ENCODE data around the gene TPO. TPM values are rescaled to one million over a fixed set of nuclear protein-coding genes. Genes with fewer than 3 reads are reported as not detected.

Gene TPO
- total RNA-seq, 2 donors from 2014 or later = not detected

DNA sequence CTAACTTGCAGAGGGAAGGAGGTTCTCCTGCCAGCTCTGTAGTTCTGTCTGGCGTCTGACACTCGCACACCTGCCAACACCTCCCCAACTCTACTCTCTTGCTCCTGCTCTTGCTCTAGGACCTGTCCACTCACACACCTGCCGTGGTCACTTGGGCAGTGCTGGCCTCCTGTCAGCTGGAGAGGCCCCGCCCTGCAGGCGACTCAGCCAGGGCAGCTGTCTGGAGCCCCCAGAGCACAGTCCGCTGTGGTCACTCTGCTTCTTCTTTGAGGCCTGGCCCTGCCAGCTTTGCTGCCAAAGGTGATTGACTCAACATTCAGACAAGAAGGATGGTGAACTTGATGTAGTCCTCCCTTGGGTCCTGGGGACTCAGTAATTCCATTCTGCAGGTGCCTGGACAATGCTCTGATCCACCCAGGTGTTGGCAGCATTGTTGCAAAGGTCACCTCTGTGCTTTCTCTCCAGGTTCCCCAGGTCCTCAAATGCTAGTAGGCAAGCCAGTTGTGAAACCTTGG lies 18.7 kb downstream of the TPO start:
- no peaks in the 10 kb centered on the region for H3K27me3 ChIP-seq (ENCODE audit: control insufficient read depth, insufficient read depth, low read length, poor library complexity, severe bottlenecking)
- no peaks in the 10 kb centered on the region for H3K36me3 Mint-ChIP-seq (ENCODE audit: low read depth)
- no peaks in the 10 kb centered on the region for H3K27me3 Mint-ChIP-seq (ENCODE audit: insufficient read depth)
- H3K9me3 ChIP-seq (ENCODE audit: control insufficient read depth, low read length) = no peaks in the 10 kb centered on the region
- H3K27ac ChIP-seq (ENCODE audit: low read depth, low read length) = no peak overlapping the region
- no peak overlapping the region for H3K27ac Mint-ChIP-seq
- no peaks in the 10 kb centered on the region for H3K4me1 Mint-ChIP-seq
- no peak overlapping the region for H3K4me3 ChIP-seq (ENCODE audit: low read length)
- no peak overlapping the region for H3K9ac ChIP-seq (ENCODE audit: extremely low read depth, low read length, poor library complexity, severe bottlenecking)
- no peak for DNase-seq
- H3K4me3 Mint-ChIP-seq = no peak overlapping the region
- TF ChIP-seq, protein P1, sequence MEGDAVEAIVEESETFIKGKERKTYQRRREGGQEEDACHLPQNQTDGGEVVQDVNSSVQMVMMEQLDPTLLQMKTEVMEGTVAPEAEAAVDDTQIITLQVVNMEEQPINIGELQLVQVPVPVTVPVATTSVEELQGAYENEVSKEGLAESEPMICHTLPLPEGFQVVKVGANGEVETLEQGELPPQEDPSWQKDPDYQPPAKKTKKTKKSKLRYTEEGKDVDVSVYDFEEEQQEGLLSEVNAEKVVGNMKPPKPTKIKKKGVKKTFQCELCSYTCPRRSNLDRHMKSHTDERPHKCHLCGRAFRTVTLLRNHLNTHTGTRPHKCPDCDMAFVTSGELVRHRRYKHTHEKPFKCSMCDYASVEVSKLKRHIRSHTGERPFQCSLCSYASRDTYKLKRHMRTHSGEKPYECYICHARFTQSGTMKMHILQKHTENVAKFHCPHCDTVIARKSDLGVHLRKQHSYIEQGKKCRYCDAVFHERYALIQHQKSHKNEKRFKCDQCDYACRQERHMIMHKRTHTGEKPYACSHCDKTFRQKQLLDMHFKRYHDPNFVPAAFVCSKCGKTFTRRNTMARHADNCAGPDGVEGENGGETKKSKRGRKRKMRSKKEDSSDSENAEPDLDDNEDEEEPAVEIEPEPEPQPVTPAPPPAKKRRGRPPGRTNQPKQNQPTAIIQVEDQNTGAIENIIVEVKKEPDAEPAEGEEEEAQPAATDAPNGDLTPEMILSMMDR (conservative IDR thresholded peaks at IDR 0.05) = no peak
- H3K9me3 Mint-ChIP-seq = no peaks in the 10 kb centered on the region
- H3K36me3 ChIP-seq (ENCODE audit: control insufficient read depth, insufficient read depth, low read length) = no peaks in the 10 kb centered on the region
- WGBS, 2 experiments (ENCODE audit: insufficient coverage in 1 of 2, insufficient read length in 1 of 2) = 78 to 85% methylated on average over 4 to 6 of the region's 6 CpGs
- H3K4me1 ChIP-seq (ENCODE audit: control insufficient read depth, insufficient read depth, low read length) = no peaks in the 10 kb centered on the region

DNA sequence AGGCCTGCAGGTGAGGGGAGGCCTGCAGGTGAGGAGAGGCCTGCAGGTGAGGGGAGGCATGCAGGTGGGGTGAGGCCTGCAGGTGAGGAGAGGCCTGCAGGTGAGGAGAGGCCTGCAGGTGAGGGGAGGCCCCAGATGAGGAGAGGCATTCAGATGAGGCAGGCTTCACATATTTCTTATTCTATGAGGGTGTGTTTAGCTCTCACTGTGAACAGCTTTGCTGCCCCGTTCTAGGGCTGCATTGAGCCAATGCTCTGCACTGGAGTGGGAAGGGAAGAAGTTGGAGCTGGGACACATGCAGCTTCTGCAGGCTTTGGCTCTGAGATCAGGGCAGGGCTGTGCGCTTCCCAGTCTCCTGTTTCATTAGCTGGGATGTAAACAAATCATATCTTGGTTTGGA lies 19.5 kb downstream of the TPO start:
- Mint-ChIP-seq H3K27me3 (ENCODE audit: insufficient read depth) (no peaks in the 10 kb centered on the region), H3K4me1 (no peaks in the 10 kb centered on the region), H3K36me3 (ENCODE audit: low read depth) (no peaks in the 10 kb centered on the region), H3K9me3 (no peaks in the 10 kb centered on the region), H3K4me3 (no peak overlapping the region), H3K27ac (no peak overlapping the region)
- Histone ChIP-seq H3K4me3 (ENCODE audit: low read length) (no peak overlapping the region), H3K27me3 (ENCODE audit: control insufficient read depth, insufficient read depth, low read length, poor library complexity, severe bottlenecking) (no peaks in the 10 kb centered on the region), H3K9ac (ENCODE audit: extremely low read depth, low read length, poor library complexity, severe bottlenecking) (no peak overlapping the region), H3K4me1 (ENCODE audit: control insufficient read depth, insufficient read depth, low read length) (no peaks in the 10 kb centered on the region), H3K9me3 (ENCODE audit: control insufficient read depth, low read length) (no peaks in the 10 kb centered on the region), H3K27ac (ENCODE audit: low read depth, low read length) (no peak overlapping the region), H3K36me3 (ENCODE audit: control insufficient read depth, insufficient read depth, low read length) (no peaks in the 10 kb centered on the region)
- WGBS, 2 experiments (ENCODE audit: insufficient coverage in 1 of 2, insufficient read length in 1 of 2) = 90% methylated on average over 2 of the region's 2 CpGs
- TF ChIP-seq, protein P1 (conservative IDR thresholded peaks at IDR 0.05) = no peak
- no peak for DNase-seq

DNA sequence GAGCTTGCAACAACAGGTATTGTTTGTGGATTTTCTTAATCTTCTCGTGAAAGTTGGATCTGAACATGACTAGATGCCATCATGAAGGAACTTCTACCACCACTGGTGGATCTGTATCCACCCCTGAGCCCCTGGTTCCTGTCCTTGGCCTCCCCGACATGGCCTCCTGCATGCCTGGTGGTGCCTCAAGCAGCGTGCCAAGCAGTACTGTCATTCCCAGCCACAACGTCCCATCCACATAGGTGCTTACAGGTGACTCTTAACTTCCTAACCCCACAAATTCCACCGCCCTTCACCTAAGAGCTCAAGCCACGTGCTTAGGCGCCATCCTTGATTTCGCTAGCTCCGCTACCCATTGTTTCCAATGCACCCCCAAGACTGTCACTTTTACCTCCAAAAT lies 23.1 kb downstream of the TPO start:
- no peaks in the 10 kb centered on the region for H3K27me3 Mint-ChIP-seq (ENCODE audit: insufficient read depth)
- WGBS, 2 experiments (ENCODE audit: insufficient coverage in 1 of 2, insufficient read length in 1 of 2) = 92 to 93% methylated on average over 7 to 9 of the region's 9 CpGs
- H3K36me3 ChIP-seq (ENCODE audit: control insufficient read depth, insufficient read depth, low read length) = no peaks in the 10 kb centered on the region
- H3K27me3 ChIP-seq (ENCODE audit: control insufficient read depth, insufficient read depth, low read length, poor library complexity, severe bottlenecking) = no peaks in the 10 kb centered on the region
- no peaks in the 10 kb centered on the region for H3K9me3 Mint-ChIP-seq
- H3K9me3 ChIP-seq (ENCODE audit: control insufficient read depth, low read length) = no peaks in the 10 kb centered on the region
- H3K36me3 Mint-ChIP-seq (ENCODE audit: low read depth) = no peaks in the 10 kb centered on the region
- no peaks in the 10 kb centered on the region for H3K4me1 ChIP-seq (ENCODE audit: control insufficient read depth, insufficient read depth, low read length)
- H3K27ac Mint-ChIP-seq = no peak overlapping the region
- H3K9ac ChIP-seq (ENCODE audit: extremely low read depth, low read length, poor library complexity, severe bottlenecking) = no peak overlapping the region
- no peak overlapping the region for H3K4me3 Mint-ChIP-seq
- no peak overlapping the region for H3K4me3 ChIP-seq (ENCODE audit: low read length)
- H3K27ac ChIP-seq (ENCODE audit: low read depth, low read length) = no peak overlapping the region
- DNase-seq = no peak
- H3K4me1 Mint-ChIP-seq = no peaks in the 10 kb centered on the region
- TF ChIP-seq, protein P1 (conservative IDR thresholded peaks at IDR 0.05) = no peak
